H54 (cell line): ENCODE measurements around the gene MYO1D.
"Not testable (repeated sequence)": the region's sequence is repeated elsewhere in the genome, so short reads cannot be mapped to it uniquely, and the experiment has no call there.

ENCODE experiments used
- DNase-seq: peaks from one replicate; pipeline ENCODE4 v3.0.0; 2011; ENCODE audit warnings: low spot score, mixed read lengths; ENCODE audit not compliant: insufficient read length
- FAIRE-seq: peaks from 3 replicates; lab custom pipeline; 2011; peaks lifted over from hg19 to GRCh38; lab: Jason Lieb, UNC
- POLR2A ChIP-seq: IDR thresholded peaks from 2 replicates; pipeline ENCODE4 v1.6.1; 2011; ENCODE audit warnings: low read depth, mild to moderate bottlenecking, low read length

The MYO1D gene

GRCh38 chr17:32876417-32877163 lies at the start of gene MYO1D:
Gene MYO1D (minus strand): TSS chr17:32877124. CDS start chr17:32876872, 252 bp downstream.
- TF ChIP-seq POLR2A, result no peak
- DNase-seq (no peak), FAIRE-seq (no peak)

GRCh38 chr17:32926183-32926582 lies 49.3 kb upstream of the MYO1D start:
- TF ChIP-seq POLR2A, result no peak
- FAIRE-seq, result no peak
- DNase-seq, result no peak

GRCh38 chr17:32923905-32924304 lies 47.0 kb upstream of the MYO1D start:
- not testable (repeated sequence) for FAIRE-seq, DNase-seq

- FAIRE-seq (no peak), DNase-seq (no peak)
- no peak for TF ChIP-seq POLR2A
Measured at GRCh38 chr17:32921017-32921416, 44.1 kb upstream of the MYO1D start.

GRCh38 chr17:32920293-32920692 lies 43.4 kb upstream of the MYO1D start:
- no peak for TF ChIP-seq POLR2A
- DNase-seq (no peak), FAIRE-seq (no peak)

GRCh38 chr17:32919876-32920275 lies 43.0 kb upstream of the MYO1D start:
- DNase-seq, FAIRE-seq: not testable (repeated sequence)

- DNase-seq, result no peak
- FAIRE-seq, result no peak
- TF ChIP-seq POLR2A, result no peak
Measured at GRCh38 chr17:32917842-32918241, 40.9 kb upstream of the MYO1D start.

GRCh38 chr17:32917081-32917480 lies 40.2 kb upstream of the MYO1D start:
- DNase-seq (no peak), FAIRE-seq (no peak)
- TF ChIP-seq POLR2A, result no peak

GRCh38 chr17:32916134-32916533 lies 39.2 kb upstream of the MYO1D start:
- no peak for TF ChIP-seq POLR2A
- FAIRE-seq (no peak), DNase-seq (no peak)

- FAIRE-seq, result no peak
- no peak for DNase-seq
- TF ChIP-seq POLR2A, result no peak
Measured at GRCh38 chr17:32915245-32915644, 38.3 kb upstream of the MYO1D start.

GRCh38 chr17:32914181-32914580 lies 37.3 kb upstream of the MYO1D start:
- DNase-seq, result no peak
- TF ChIP-seq POLR2A, result no peak
- FAIRE-seq, result no peak

- no peak for TF ChIP-seq POLR2A
- DNase-seq (no peak), FAIRE-seq (no peak)
Measured at GRCh38 chr17:32913593-32913992, 36.7 kb upstream of the MYO1D start.

- FAIRE-seq (no peak), DNase-seq (no peak)
- TF ChIP-seq POLR2A, result no peak
Measured at GRCh38 chr17:32912218-32912897, 35.4 kb upstream of the MYO1D start.

GRCh38 chr17:32910769-32911168 lies 33.8 kb upstream of the MYO1D start:
- no peak for TF ChIP-seq POLR2A
- no peak for FAIRE-seq
- no peak for DNase-seq
